ENCODE data around the gene URB2.

DNA sequence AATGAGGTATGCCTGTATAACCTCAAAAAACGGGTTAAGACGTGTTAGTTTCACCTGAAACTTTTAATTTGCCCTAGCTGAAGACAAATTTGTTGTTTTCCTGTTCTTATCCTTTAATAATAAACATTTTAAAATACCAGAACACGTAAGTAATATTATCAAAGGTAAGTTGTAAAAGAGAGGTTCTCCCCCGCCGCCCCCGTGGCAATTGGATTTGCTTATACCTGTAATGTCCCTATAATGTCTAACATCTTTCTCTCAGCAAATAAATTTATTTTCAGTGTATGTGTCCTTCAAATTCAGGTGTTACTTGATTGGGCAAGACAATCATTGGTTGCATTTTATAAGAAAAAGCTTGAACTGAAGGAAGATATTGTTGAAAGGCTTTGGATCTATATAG lies 5.9 kb downstream of the URB2 start:
- TF ChIP-seq POLR2A (IDR thresholded peaks at IDR 0.05): no peak
- TF ChIP-seq, protein P1, sequence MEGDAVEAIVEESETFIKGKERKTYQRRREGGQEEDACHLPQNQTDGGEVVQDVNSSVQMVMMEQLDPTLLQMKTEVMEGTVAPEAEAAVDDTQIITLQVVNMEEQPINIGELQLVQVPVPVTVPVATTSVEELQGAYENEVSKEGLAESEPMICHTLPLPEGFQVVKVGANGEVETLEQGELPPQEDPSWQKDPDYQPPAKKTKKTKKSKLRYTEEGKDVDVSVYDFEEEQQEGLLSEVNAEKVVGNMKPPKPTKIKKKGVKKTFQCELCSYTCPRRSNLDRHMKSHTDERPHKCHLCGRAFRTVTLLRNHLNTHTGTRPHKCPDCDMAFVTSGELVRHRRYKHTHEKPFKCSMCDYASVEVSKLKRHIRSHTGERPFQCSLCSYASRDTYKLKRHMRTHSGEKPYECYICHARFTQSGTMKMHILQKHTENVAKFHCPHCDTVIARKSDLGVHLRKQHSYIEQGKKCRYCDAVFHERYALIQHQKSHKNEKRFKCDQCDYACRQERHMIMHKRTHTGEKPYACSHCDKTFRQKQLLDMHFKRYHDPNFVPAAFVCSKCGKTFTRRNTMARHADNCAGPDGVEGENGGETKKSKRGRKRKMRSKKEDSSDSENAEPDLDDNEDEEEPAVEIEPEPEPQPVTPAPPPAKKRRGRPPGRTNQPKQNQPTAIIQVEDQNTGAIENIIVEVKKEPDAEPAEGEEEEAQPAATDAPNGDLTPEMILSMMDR (IDR thresholded peaks at IDR 0.05): no peak
